GM23338 (cell line): Measurements from ENCODE around the gene NINJ1. TPM values are rescaled to one million over a fixed set of nuclear protein-coding genes. Genes with fewer than 3 reads are reported as not detected.

Experiments used
- ATAC-seq: fragments of 200-7000 bp; cut with Tn5 transposase; 3 replicates; pipeline ENCODE4 v1.9.1; 2020
- DNase-seq: peaks from one replicate; pipeline ENCODE4 v3.0.0-alpha.2; 2015; ENCODE audit warnings: low spot score
- H2AFZ ChIP-seq: fragments of 200-600 bp; sonication (generic); 2 replicates; pipeline ENCODE4 v1.8.0; 2016; ENCODE audit warnings: antibody characterized with exemption, mild to moderate bottlenecking, moderate library complexity
- H3F3A ChIP-seq: fragments of 200-600 bp; sonication (generic); replicated peaks from 2 replicates; pipeline ENCODE4 v1.8.0; 2017; ENCODE audit warnings: antibody characterized with exemption, mixed run types, low read depth
- H3K27ac ChIP-seq: fragments of 200-600 bp; sonication (generic); 2 replicates; pipeline ENCODE4 v1.6.1; 2016; ENCODE audit warnings: low read depth
- H3K27me3 ChIP-seq: fragments of 200-600 bp; sonication (generic); 2 replicates; pipeline ENCODE4 v1.8.0; 2016; ENCODE audit warnings: mild to moderate bottlenecking, mixed run types, moderate library complexity; ENCODE audit not compliant: insufficient read depth
- H3K36me3 ChIP-seq: fragments of 200-600 bp; sonication (generic); 2 replicates; pipeline ENCODE4 v1.8.0; 2016; ENCODE audit warnings: mild to moderate bottlenecking; ENCODE audit not compliant: insufficient read depth
- H3K4me1 ChIP-seq: fragments of 200-600 bp; sonication (generic); 2 replicates; pipeline ENCODE4 v1.8.0; 2016; ENCODE audit warnings: mild to moderate bottlenecking, moderate library complexity; ENCODE audit not compliant: insufficient read depth
- H3K4me2 ChIP-seq: fragments of 200-600 bp; sonication (generic); 2 replicates; pipeline ENCODE4 v1.7.1; 2017; ENCODE audit warnings: mixed run types
- H3K4me3 ChIP-seq: fragments of 200-600 bp; sonication (generic); 2 replicates; pipeline ENCODE4 v1.6.1; 2016; ENCODE audit warnings: mixed run types
- H3K79me2 ChIP-seq: fragments of 200-600 bp; sonication (generic); replicated peaks from 2 replicates; pipeline ENCODE4 v1.8.0; 2017; ENCODE audit warnings: mild to moderate bottlenecking; ENCODE audit not compliant: insufficient read depth
- H3K9me2 ChIP-seq: fragments of 200-600 bp; sonication (generic); 2 replicates; pipeline ENCODE4 v1.8.0; 2017; ENCODE audit not compliant: insufficient read depth
- H4K20me1 ChIP-seq: fragments of 200-600 bp; sonication (generic); replicated peaks from 2 replicates; pipeline ENCODE4 v1.8.0; 2017; ENCODE audit warnings: mild to moderate bottlenecking; ENCODE audit not compliant: insufficient read depth
- H3K27ac Mint-ChIP-seq: 2 replicates; pipeline ENCODE4 v1.8.0; 2020; ENCODE audit warnings: inconsistent platforms, mild to moderate bottlenecking, moderate library complexity, mixed read lengths
- H3K27me3 Mint-ChIP-seq: 3 replicates; pipeline ENCODE4 v1.8.0; 2022; ENCODE audit warnings: low read depth, mild to moderate bottlenecking, moderate library complexity, mixed read lengths, inconsistent platforms; ENCODE audit not compliant: insufficient read depth, poor library complexity
- H3K36me3 Mint-ChIP-seq: 3 replicates; pipeline ENCODE4 v1.8.0; 2021; ENCODE audit warnings: low read depth, mild to moderate bottlenecking, inconsistent platforms, moderate library complexity, mixed read lengths
- H3K4me1 Mint-ChIP-seq: 3 replicates; pipeline ENCODE4 v1.8.0; 2020; ENCODE audit warnings: mild to moderate bottlenecking, inconsistent platforms, mixed read lengths
- H3K4me3 Mint-ChIP-seq: 3 replicates; pipeline ENCODE4 v1.8.0; 2021; ENCODE audit warnings: moderate library complexity, mild to moderate bottlenecking, inconsistent platforms, mixed read lengths
- H3K9me3 Mint-ChIP-seq: 3 replicates; pipeline ENCODE4 v1.8.0; 2020; ENCODE audit warnings: moderate library complexity, mild to moderate bottlenecking, inconsistent platforms, mixed read lengths
- CREB1 ChIP-seq: fragments of 250-450 bp; sonication (Bioruptor Pico); IDR thresholded peaks from 2 replicates; pipeline ENCODE4 v1.5.0; 2020; ENCODE audit warnings: low read depth, mild to moderate bottlenecking, moderate library complexity
- EZH2 ChIP-seq: fragments of 200-600 bp; sonication (generic); IDR thresholded peaks from one replicate; pipeline ENCODE4 v1.8.0; 2017; ENCODE audit warnings: antibody characterized with exemption, mild to moderate bottlenecking, low read depth; ENCODE audit not compliant: unreplicated experiment
- EZH2phosphoT487 ChIP-seq: fragments of 200-600 bp; sonication (generic); IDR thresholded peaks from one replicate; pipeline ENCODE4 v1.8.1; 2018; ENCODE audit warnings: antibody characterized with exemption; ENCODE audit not compliant: unreplicated experiment
- JUNB ChIP-seq: IDR thresholded peaks from one replicate; pipeline ENCODE4 v1.6.1; 2016; ENCODE audit warnings: antibody characterized with exemption; ENCODE audit not compliant: unreplicated experiment
- NANOG ChIP-seq: IDR thresholded peaks from 2 replicates; pipeline ENCODE4 v1.6.1; 2016; ENCODE audit warnings: antibody characterized with exemption, borderline replicate concordance
- POLR2AphosphoS5 ChIP-seq: IDR thresholded peaks from 2 replicates; pipeline ENCODE4 v1.6.1; 2016; ENCODE audit warnings: antibody characterized with exemption, low read depth
- STAT1 ChIP-seq: IDR thresholded peaks from one replicate; pipeline ENCODE4 v1.6.1; 2016; ENCODE audit warnings: antibody characterized with exemption; ENCODE audit not compliant: unreplicated experiment
- ZNF114 ChIP-seq: fragments of 250-450 bp; sonication (Bioruptor Pico); IDR thresholded peaks from 2 replicates; pipeline ENCODE4 v1.5.0; 2020; ENCODE audit warnings: mild to moderate bottlenecking, moderate library complexity
- ZNF331 ChIP-seq: fragments of 250-450 bp; sonication (Bioruptor Pico); IDR thresholded peaks from 2 replicates; pipeline ENCODE4 v1.5.0; 2020; ENCODE audit warnings: low read depth, mild to moderate bottlenecking, moderate library complexity
- polyA plus RNA-seq: library from polyadenylated mRNA; unstranded; fragments of >200 nt; fragmentation: Nextera tagmentation; extraction: Ambion mirVana; gene quantifications from 2 replicates; pipeline ENCODE4 v1.2.1, GENCODE V29; 2016
- total RNA-seq: library from RNA; depleted of rRNA; stranded (reverse); fragments of >200 nt; shearing (Covaris generic); gene quantifications from 2 replicates; pipeline ENCODE4 v1.2.3, GENCODE V29; 2014
- TF ChIP-seq, protein P1 (sequence below): IDR thresholded peaks from 2 replicates; pipeline ENCODE4 v1.6.1; 2016; ENCODE audit warnings: antibody characterized with exemption
- TF ChIP-seq, protein P2 (sequence below), 2 experiments: fragments of 200-600 bp in 1 of 2; sonication (generic) in 1 of 2; conservative IDR thresholded peaks; 2 replicates each; pipeline versions ENCODE4 v1.5.1 to v1.6.1; 2016 to 2017; ENCODE audit warnings: antibody characterized with exemption in 2 of 2, low read depth in 2 of 2, mild to moderate bottlenecking in 2 of 2, moderate library complexity in 1 of 2
- TF ChIP-seq, protein P3 (sequence below): fragments of 250-450 bp; sonication (Bioruptor Pico); IDR thresholded peaks from 2 replicates; pipeline ENCODE4 v1.5.0; 2020; ENCODE audit warnings: mild to moderate bottlenecking, moderate library complexity
- TF ChIP-seq, protein P4 (sequence below): IDR thresholded peaks from one replicate; pipeline ENCODE4 v1.6.1; 2018; ENCODE audit warnings: antibody characterized with exemption; ENCODE audit not compliant: unreplicated experiment

NINJ1 gene
- total and polyA plus RNA-seq, 2 experiments from 2014 or later: 36.3 to 39.7 TPM

DNA sequence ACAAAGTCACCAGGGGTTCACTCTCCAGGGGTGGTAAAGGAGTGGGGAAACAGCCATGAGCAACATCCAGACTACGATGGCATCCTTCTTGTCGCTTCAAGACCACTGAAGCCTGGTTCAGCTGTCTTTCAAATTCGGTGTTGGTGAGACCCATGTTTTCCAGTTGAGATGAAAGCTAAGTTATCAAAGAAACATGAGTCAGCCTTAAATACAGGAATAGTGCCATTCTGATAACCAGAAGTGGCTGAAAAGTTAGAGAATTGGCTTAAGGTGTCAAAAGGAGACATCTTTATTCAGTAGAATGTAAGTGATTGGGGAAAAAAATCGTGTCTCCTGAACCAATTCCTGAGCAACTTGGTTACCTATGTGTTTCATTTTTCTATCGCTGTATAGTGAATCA, 45.0 kb downstream of the NINJ1 start:
- Histone ChIP-seq H3K27me3 (no peaks in the 10 kb centered on the region), H3K27ac (no peak overlapping the region), H3K4me3 (no peak overlapping the region), H3K79me2 (no peaks in the 10 kb centered on the region), H4K20me1 (no peaks in the 10 kb centered on the region), H3K4me2 (no peak overlapping the region), H2AFZ (no peak overlapping the region), H3K4me1 (no peaks in the 10 kb centered on the region), H3F3A (no peaks in the 10 kb centered on the region), H3K36me3 (no peaks in the 10 kb centered on the region; the same call in 1 of the 2 replicates), H3K9me2 (no peaks in the 10 kb centered on the region)
- TF ChIP-seq ZNF331 (no peak), NANOG (no peak), POLR2AphosphoS5 (no peak), EZH2phosphoT487 (no peak), STAT1 (no peak), ZNF114 (CRISPR knock-in tag) (no peak), CREB1 (CRISPR knock-in tag) (no peak), EZH2 (no peak), JUNB (no peak)
- TF ChIP-seq, protein P1, sequence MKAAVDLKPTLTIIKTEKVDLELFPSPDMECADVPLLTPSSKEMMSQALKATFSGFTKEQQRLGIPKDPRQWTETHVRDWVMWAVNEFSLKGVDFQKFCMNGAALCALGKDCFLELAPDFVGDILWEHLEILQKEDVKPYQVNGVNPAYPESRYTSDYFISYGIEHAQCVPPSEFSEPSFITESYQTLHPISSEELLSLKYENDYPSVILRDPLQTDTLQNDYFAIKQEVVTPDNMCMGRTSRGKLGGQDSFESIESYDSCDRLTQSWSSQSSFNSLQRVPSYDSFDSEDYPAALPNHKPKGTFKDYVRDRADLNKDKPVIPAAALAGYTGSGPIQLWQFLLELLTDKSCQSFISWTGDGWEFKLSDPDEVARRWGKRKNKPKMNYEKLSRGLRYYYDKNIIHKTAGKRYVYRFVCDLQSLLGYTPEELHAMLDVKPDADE: no peak
- TF ChIP-seq, protein P2, sequence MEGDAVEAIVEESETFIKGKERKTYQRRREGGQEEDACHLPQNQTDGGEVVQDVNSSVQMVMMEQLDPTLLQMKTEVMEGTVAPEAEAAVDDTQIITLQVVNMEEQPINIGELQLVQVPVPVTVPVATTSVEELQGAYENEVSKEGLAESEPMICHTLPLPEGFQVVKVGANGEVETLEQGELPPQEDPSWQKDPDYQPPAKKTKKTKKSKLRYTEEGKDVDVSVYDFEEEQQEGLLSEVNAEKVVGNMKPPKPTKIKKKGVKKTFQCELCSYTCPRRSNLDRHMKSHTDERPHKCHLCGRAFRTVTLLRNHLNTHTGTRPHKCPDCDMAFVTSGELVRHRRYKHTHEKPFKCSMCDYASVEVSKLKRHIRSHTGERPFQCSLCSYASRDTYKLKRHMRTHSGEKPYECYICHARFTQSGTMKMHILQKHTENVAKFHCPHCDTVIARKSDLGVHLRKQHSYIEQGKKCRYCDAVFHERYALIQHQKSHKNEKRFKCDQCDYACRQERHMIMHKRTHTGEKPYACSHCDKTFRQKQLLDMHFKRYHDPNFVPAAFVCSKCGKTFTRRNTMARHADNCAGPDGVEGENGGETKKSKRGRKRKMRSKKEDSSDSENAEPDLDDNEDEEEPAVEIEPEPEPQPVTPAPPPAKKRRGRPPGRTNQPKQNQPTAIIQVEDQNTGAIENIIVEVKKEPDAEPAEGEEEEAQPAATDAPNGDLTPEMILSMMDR (conservative IDR thresholded peaks at IDR 0.05; ENCODE audit: low read depth in 2 of 2): no peak
- TF ChIP-seq, protein P3, sequence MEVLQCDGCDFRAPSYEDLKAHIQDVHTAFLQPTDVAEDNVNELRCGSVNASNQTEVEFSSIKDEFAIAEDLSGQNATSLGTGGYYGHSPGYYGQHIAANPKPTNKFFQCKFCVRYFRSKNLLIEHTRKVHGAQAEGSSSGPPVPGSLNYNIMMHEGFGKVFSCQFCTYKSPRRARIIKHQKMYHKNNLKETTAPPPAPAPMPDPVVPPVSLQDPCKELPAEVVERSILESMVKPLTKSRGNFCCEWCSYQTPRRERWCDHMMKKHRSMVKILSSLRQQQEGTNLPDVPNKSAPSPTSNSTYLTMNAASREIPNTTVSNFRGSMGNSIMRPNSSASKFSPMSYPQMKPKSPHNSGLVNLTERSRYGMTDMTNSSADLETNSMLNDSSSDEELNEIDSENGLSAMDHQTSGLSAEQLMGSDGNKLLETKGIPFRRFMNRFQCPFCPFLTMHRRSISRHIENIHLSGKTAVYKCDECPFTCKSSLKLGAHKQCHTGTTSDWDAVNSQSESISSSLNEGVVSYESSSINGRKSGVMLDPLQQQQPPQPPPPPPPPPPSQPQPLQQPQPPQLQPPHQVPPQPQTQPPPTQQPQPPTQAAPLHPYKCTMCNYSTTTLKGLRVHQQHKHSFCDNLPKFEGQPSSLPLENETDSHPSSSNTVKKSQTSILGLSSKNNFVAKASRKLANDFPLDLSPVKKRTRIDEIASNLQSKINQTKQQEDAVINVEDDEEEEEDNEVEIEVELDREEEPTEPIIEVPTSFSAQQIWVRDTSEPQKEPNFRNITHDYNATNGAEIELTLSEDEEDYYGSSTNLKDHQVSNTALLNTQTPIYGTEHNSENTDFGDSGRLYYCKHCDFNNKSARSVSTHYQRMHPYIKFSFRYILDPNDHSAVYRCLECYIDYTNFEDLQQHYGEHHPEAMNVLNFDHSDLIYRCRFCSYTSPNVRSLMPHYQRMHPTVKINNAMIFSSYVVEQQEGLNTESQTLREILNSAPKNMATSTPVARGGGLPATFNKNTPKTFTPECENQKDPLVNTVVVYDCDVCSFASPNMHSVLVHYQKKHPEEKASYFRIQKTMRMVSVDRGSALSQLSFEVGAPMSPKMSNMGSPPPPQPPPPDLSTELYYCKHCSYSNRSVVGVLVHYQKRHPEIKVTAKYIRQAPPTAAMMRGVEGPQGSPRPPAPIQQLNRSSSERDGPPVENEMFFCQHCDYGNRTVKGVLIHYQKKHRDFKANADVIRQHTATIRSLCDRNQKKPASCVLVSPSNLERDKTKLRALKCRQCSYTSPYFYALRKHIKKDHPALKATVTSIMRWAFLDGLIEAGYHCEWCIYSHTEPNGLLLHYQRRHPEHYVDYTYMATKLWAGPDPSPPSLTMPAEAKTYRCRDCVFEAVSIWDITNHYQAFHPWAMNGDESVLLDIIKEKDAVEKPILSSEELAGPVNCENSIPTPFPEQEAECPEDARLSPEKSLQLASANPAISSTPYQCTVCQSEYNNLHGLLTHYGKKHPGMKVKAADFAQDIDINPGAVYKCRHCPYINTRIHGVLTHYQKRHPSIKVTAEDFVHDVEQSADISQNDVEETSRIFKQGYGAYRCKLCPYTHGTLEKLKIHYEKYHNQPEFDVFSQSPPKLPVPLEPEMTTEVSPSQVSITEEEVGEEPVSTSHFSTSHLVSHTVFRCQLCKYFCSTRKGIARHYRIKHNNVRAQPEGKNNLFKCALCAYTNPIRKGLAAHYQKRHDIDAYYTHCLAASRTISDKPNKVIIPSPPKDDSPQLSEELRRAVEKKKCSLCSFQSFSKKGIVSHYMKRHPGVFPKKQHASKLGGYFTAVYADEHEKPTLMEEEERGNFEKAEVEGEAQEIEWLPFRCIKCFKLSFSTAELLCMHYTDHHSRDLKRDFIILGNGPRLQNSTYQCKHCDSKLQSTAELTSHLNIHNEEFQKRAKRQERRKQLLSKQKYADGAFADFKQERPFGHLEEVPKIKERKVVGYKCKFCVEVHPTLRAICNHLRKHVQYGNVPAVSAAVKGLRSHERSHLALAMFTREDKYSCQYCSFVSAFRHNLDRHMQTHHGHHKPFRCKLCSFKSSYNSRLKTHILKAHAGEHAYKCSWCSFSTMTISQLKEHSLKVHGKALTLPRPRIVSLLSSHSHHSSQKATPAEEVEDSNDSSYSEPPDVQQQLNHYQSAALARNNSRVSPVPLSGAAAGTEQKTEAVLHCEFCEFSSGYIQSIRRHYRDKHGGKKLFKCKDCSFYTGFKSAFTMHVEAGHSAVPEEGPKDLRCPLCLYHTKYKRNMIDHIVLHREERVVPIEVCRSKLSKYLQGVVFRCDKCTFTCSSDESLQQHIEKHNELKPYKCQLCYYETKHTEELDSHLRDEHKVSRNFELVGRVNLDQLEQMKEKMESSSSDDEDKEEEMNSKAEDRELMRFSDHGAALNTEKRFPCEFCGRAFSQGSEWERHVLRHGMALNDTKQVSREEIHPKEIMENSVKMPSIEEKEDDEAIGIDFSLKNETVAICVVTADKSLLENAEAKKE: no peak
- TF ChIP-seq, protein P4, sequence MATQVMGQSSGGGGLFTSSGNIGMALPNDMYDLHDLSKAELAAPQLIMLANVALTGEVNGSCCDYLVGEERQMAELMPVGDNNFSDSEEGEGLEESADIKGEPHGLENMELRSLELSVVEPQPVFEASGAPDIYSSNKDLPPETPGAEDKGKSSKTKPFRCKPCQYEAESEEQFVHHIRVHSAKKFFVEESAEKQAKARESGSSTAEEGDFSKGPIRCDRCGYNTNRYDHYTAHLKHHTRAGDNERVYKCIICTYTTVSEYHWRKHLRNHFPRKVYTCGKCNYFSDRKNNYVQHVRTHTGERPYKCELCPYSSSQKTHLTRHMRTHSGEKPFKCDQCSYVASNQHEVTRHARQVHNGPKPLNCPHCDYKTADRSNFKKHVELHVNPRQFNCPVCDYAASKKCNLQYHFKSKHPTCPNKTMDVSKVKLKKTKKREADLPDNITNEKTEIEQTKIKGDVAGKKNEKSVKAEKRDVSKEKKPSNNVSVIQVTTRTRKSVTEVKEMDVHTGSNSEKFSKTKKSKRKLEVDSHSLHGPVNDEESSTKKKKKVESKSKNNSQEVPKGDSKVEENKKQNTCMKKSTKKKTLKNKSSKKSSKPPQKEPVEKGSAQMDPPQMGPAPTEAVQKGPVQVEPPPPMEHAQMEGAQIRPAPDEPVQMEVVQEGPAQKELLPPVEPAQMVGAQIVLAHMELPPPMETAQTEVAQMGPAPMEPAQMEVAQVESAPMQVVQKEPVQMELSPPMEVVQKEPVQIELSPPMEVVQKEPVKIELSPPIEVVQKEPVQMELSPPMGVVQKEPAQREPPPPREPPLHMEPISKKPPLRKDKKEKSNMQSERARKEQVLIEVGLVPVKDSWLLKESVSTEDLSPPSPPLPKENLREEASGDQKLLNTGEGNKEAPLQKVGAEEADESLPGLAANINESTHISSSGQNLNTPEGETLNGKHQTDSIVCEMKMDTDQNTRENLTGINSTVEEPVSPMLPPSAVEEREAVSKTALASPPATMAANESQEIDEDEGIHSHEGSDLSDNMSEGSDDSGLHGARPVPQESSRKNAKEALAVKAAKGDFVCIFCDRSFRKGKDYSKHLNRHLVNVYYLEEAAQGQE: no peak
- Mint-ChIP-seq H3K9me3 (peaks cover 10% of the 10 kb centered on the region; the same call in 2 of the 3 replicates), H3K4me3 (no peak overlapping the region), H3K36me3 (peaks cover 10% of the 10 kb centered on the region), H3K4me1 (peaks cover 2% of the 10 kb centered on the region; the same call in 1 of the 3 replicates), H3K27ac (no peak overlapping the region), H3K27me3 (peaks cover 9% of the 10 kb centered on the region)
- ATAC-seq (no peak), DNase-seq (no peak)
